ENCODE data around the gene STX18. TPM values are rescaled to one million over a fixed set of nuclear protein-coding genes. Genes with fewer than 3 reads are reported as not detected.

STX18 gene
- total and polyA plus RNA-seq, 2 experiments from 2014 or later: 15.9 to 18.1 TPM

- no peaks in the 10 kb centered on the region for H3K4me1 ChIP-seq (ENCODE audit: insufficient read depth)
- no peaks in the 10 kb centered on the region for H3K79me2 ChIP-seq (replicated peaks; ENCODE audit: insufficient read depth)
- H3K9me2 ChIP-seq (ENCODE audit: insufficient read depth): no peaks in the 10 kb centered on the region
- H3K36me3 ChIP-seq (ENCODE audit: insufficient read depth): 0 out of 2 replicates have a peak, but pooled peaks cover 4% of the 10 kb centered on the region
- no peak overlapping the region for H3K27ac Mint-ChIP-seq
- no peak overlapping the region for H3K27ac ChIP-seq (ENCODE audit: low read depth)
- H3K4me2 ChIP-seq: no peak overlapping the region
- H3K27me3 Mint-ChIP-seq (ENCODE audit: insufficient read depth, low read depth, poor library complexity): peaks cover 7% of the 10 kb centered on the region
- peaks cover 2% of the 10 kb centered on the region; the same call in 2 of the 3 replicates for H3K9me3 Mint-ChIP-seq
- DNase-seq (ENCODE audit: low spot score) (no peak), ATAC-seq (no peak)
- H3K27me3 ChIP-seq (ENCODE audit: insufficient read depth): no peaks in the 10 kb centered on the region
- TF ChIP-seq ZNF462 (CRISPR knock-in tag; IDR thresholded peaks at IDR 0.05): no peak
- TF ChIP-seq CREB1 (CRISPR knock-in tag; IDR thresholded peaks at IDR 0.05; ENCODE audit: low read depth): no peak
- no peak for TF ChIP-seq ZNF114 (CRISPR knock-in tag; IDR thresholded peaks at IDR 0.05)
- no peak for TF ChIP-seq EZH2 (IDR thresholded peaks at IDR 0.05; ENCODE audit: low read depth, unreplicated experiment)
- no peak for TF ChIP-seq ZNF331 (CRISPR knock-in tag; IDR thresholded peaks at IDR 0.05; ENCODE audit: low read depth)
- no peak for TF ChIP-seq ETS1 (IDR thresholded peaks at IDR 0.05)
- 0 out of 4 replicates have a peak, but pooled peaks of 1 of the 2 experiments have one; percentile 3 for TF ChIP-seq CTCF (conservative IDR thresholded peaks at IDR 0.05; ENCODE audit: low read depth in 2 of 2)
- H4K20me1 ChIP-seq (replicated peaks; ENCODE audit: insufficient read depth): no peaks in the 10 kb centered on the region
- H3K4me3 Mint-ChIP-seq: no peak overlapping the region; the same call in 2 of the 3 replicates
- no peaks in the 10 kb centered on the region for H3F3A ChIP-seq (replicated peaks; ENCODE audit: low read depth)
- peaks cover 10% of the 10 kb centered on the region; the same call in 2 of the 3 replicates for H3K4me1 Mint-ChIP-seq
- H2AFZ ChIP-seq: no peak overlapping the region
- H3K36me3 Mint-ChIP-seq (ENCODE audit: low read depth): peaks cover 40% of the 10 kb centered on the region
- H3K4me3 ChIP-seq: no peak overlapping the region
Measured at GRCh38 chr4:4415806-4416805, 125.7 kb downstream of the STX18 start.
